T-helper 2 cell treated with Interferon-gamma antibody and Interleukin-4, amounts not matched to agents 100 ng/mL and 5 ng/mL, for 36 hours (primary cell): ENCODE results near the gene DNAJC13. TPM values are rescaled to one million over a fixed set of nuclear protein-coding genes. Genes with fewer than 3 reads are reported as not detected.

Experiments
- total RNA-seq: library from RNA; stranded (reverse); gene quantifications from 2 replicates; pipeline ENCODE4 v1.2.3, GENCODE V29; 2022

Gene DNAJC13
- total RNA-seq, 1 donor from 2014 or later, result 37.5 TPM

Other genes with a start within 250 kb of the DNAJC13 start
- not detected in 2 replicates for gene ACP3, start 100.1 kb upstream of the DNAJC13 start, total RNA-seq
- not detected in 2 replicates for gene ACKR4, start 179.8 kb downstream of the DNAJC13 start, total RNA-seq
- gene ACAD11, start 242.3 kb downstream of the DNAJC13 start, total RNA-seq, result 10.4 and 11.2 TPM in 2 replicates
- gene UBA5, start 242.8 kb downstream of the DNAJC13 start, total RNA-seq, result 38.3 and 46.1 TPM in 2 replicates